GM12878 (cell line): ENCODE data around the gene TOLLIP. TPM values are rescaled to one million over a fixed set of nuclear protein-coding genes. Genes with fewer than 3 reads are reported as not detected.

Experiments
- ATAC-seq: fragments of 200-7000 bp; cut with Tn5 transposase; 3 replicates; pipeline ENCODE4 v1.9.1; 2020; ENCODE audit warnings: mild to moderate bottlenecking, moderate library complexity
- BruUV-seq: library from RNA; stranded (reverse); fragments of 400-500 nt; replicated peaks from 2 replicates; lab custom pipeline; 2021; lab: Mats Ljungman, UMichigan
- CTCF ChIA-PET: fragments of 300-600 bp; sonication (Branson Sonifier 250); formaldehyde crosslinking; extraction: SDS; loops from one replicate; lab custom pipeline; 2021; ENCODE audit warnings: inconsistent platforms; lab: Yijun Ruan, JAX
- POLR2A ChIA-PET: fragments of 350-600 bp; formaldehyde crosslinking; extraction: SDS; loops from one replicate; lab custom pipeline; 2021; ENCODE audit warnings: inconsistent platforms; lab: Charles Lee
- RAD21 ChIA-PET: fragments of 300-600 bp; sonication (Branson Sonifier 250); formaldehyde crosslinking; loops from one replicate; lab custom pipeline; 2023; ENCODE audit warnings: antibody characterized with exemption; ENCODE audit not compliant: unreplicated experiment; lab: Charles Lee
- SMC1A ChIA-PET: fragments of 300-600 bp; sonication (Branson Sonifier 250); formaldehyde crosslinking; loops from one replicate; lab custom pipeline; 2023; ENCODE audit not compliant: unreplicated experiment, uncharacterized antibody; lab: Charles Lee
- DNase-seq: peaks from one replicate; pipeline ENCODE4 v3.0.0-alpha.2; 2011; ENCODE audit warnings: low read depth, low spot score
- FAIRE-seq: peaks from 3 replicates; lab custom pipeline; 2011; peaks lifted over from hg19 to GRCh38; lab: Jason Lieb, UNC
- H2AFZ ChIP-seq: 2 replicates; pipeline ENCODE4 v1.6.0; 2011; ENCODE audit warnings: low read depth, low read length, control low read depth; ENCODE audit not compliant: control insufficient read depth
- H3K27ac ChIP-seq: 2 replicates; pipeline ENCODE4 v1.5.1; 2011; ENCODE audit warnings: control low read depth; ENCODE audit not compliant: control insufficient read depth, insufficient read depth
- H3K27me3 ChIP-seq, 2 experiments: replicated peaks in 1 of 2; 2 replicates each; pipeline versions ENCODE4 v1.6.0 to v1.6.1; 2011; ENCODE audit warnings: low read length in 1 of 2; ENCODE audit not compliant: control insufficient read depth in 2 of 2, insufficient read depth in 2 of 2
- H3K36me3 ChIP-seq, 2 experiments: 2 replicates each; pipeline ENCODE4 v1.5.1; 2011; ENCODE audit warnings: low read length in 1 of 2; ENCODE audit not compliant: control insufficient read depth in 2 of 2, insufficient read depth in 2 of 2
- H3K4me1 ChIP-seq: 2 replicates; pipeline ENCODE4 v1.6.1; 2011; ENCODE audit warnings: mild to moderate bottlenecking, low read length, moderate library complexity, mixed read lengths; ENCODE audit not compliant: control insufficient read depth, insufficient read depth
- H3K4me2 ChIP-seq: 2 replicates; pipeline ENCODE4 v1.6.0; 2011; ENCODE audit warnings: control low read depth; ENCODE audit not compliant: control insufficient read depth, insufficient read depth
- H3K4me3 ChIP-seq: fragments of 200-600 bp; sonication (generic); 2 replicates; pipeline ENCODE4 v1.5.1; 2016
- H3K79me2 ChIP-seq: 2 replicates; pipeline ENCODE4 v1.6.0; 2011; ENCODE audit warnings: low read length; ENCODE audit not compliant: control insufficient read depth, insufficient read depth
- H3K9ac ChIP-seq: 2 replicates; pipeline ENCODE4 v1.8.0; 2011; ENCODE audit warnings: low read length, control low read depth, mixed read lengths; ENCODE audit not compliant: control insufficient read depth, insufficient read depth
- H3K9me3 ChIP-seq: replicated peaks from 3 replicates; pipeline ENCODE4 v1.5.1; 2011; ENCODE audit warnings: mild to moderate bottlenecking, low read length; ENCODE audit not compliant: control insufficient read depth, insufficient read depth
- H4K20me1 ChIP-seq: 2 replicates; pipeline ENCODE4 v1.6.0; 2011; ENCODE audit not compliant: control insufficient read depth, insufficient read depth
- CBFB ChIP-seq: IDR thresholded peaks from 2 replicates; pipeline ENCODE4 v1.6.1; 2016; ENCODE audit warnings: antibody characterized with exemption, low read depth
- HDAC2 ChIP-seq: fragments of 200-600 bp; sonication (generic); IDR thresholded peaks from 2 replicates; pipeline ENCODE4 v1.6.1; 2017
- TCF12 ChIP-seq: IDR thresholded peaks from 2 replicates; pipeline ENCODE4 v1.6.1; 2011; ENCODE audit warnings: low read depth, mild to moderate bottlenecking, low read length
- TCF7 ChIP-seq: IDR thresholded peaks from 2 replicates; pipeline ENCODE4 v1.6.1; 2014; ENCODE audit warnings: antibody characterized with exemption, borderline replicate concordance
- WGBS: methylation state at CpG from one replicate; pipeline ENCODE4 v1.1.6; 2016; ENCODE audit warnings: low lambda C conversion rate; ENCODE audit not compliant: insufficient replicate concordance, insufficient coverage; ENCODE audit errors: missing lambda C conversion rate; 5-methylcytosine and 5-hydroxymethylcytosine counted together
- in situ Hi-C: fragments of 300-500 bp; cut with MboI; formaldehyde crosslinking; loops from 9 replicates; pipeline ENCODE4 v1.14.3; 2018; ENCODE audit warnings: mixed read lengths
- intact Hi-C: fragments of 100-400 bp; cut with micrococcal nuclease; formaldehyde crosslinking; loops from one replicate; pipeline ENCODE4 v1.14.2; 2022; ENCODE audit not compliant: unreplicated experiment
- polyA plus RNA-seq, 11 experiments: library from polyadenylated mRNA; depleted of rRNA in 4 of 11; unstranded in 6 of 11; stranded (reverse) in 5 of 11; fragments of >200 nt; fragmentation: Nextera tagmentation in 4 of 11; fragmentation: Illumina TruSeq in 1 of 11; extraction: Ambion mirVana in 4 of 11; extraction: Trizol in 1 of 11; gene quantifications; 1 replicate in 1 of 11; 2 replicates in 10 of 11; pipeline versions ENCODE4 v1.2.1 to v1.2.3, GENCODE V29; 2011 to 2016; ENCODE audit warnings: inconsistent platforms in 2 of 11, missing spikeins in 2 of 11, low read depth in 1 of 11
- total RNA-seq, 4 experiments: library from RNA; depleted of rRNA in 3 of 4; stranded (reverse); fragments of >200 nt in 3 of 4; fragmentation: Illumina TruSeq in 1 of 4; extraction: Trizol in 1 of 4; gene quantifications; 2 replicates each; pipeline versions ENCODE4 v1.2.1 to v1.2.3, GENCODE V29; 2013 to 2021
- TF ChIP-seq, protein P1 (sequence below): IDR thresholded peaks from 2 replicates; pipeline ENCODE4 v1.6.1; 2012; ENCODE audit warnings: improper control_type of control experiment, low read depth, low read length; ENCODE audit not compliant: insufficient replicate concordance
- TF ChIP-seq, protein P2 (sequence below): fragments of 450-650 bp; IDR thresholded peaks from 2 replicates; pipeline ENCODE4 v1.6.1; 2017; ENCODE audit warnings: mild to moderate bottlenecking, moderate library complexity
- TF ChIP-seq, protein P3 (sequence below): IDR thresholded peaks from 2 replicates; pipeline ENCODE4 v1.6.1; 2012; ENCODE audit warnings: low read depth, low read length, improper control_type of control experiment

The TOLLIP gene
- total and polyA plus RNA-seq, 10 of the 15 experiments (the other 5 are each of a cell fraction or from before 2014, with no cell fraction given) = 0.47 to 39.5 (median 21.6) TPM

DNA sequence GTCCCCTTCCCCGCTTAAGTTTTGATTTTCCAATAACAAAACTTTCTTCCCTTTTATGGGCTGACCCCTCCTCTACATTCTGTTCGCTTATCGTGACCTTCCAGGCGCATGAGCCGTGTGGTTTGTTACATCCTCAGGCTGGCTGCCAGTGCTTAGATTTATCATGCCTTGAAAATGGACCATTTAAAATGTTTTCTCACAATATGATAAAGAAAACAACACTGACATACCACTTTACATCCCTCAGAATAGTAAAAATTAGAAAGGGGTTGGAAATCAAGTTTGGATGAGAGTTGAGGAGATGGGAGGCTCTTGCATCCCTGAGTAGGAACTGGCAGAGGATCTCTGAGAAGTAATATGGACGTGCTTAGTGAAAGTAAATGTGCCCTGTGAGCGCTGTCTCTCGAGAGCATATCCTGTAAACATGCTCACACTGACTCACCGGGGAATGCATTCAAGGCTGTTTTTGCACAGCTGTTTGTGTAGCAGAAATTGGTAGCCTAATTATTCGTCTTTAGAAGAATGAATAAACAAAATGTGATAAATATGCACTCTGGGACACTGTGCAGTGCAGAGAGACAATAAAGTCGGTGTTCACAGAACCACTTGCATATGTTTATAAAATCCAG lies 17.1 kb upstream of the TOLLIP start:
- DNase-seq = no peak

More for the DNA sequence above, 17.1 kb upstream of the TOLLIP start:
- Histone ChIP-seq H3K4me1 (no peaks in the 10 kb centered on the region), H3K27ac (no peak overlapping the region), H3K27me3 (no peaks in the 10 kb centered on the region), H3K79me2 (no peaks in the 10 kb centered on the region), H3K4me2 (no peak overlapping the region), H3K9ac (no peak overlapping the region), H3K4me3 (no peak overlapping the region), H4K20me1 (no peaks in the 10 kb centered on the region), H3K36me3 (no peaks in the 10 kb centered on the region), H3K9me3 (peaks cover 4% of the 10 kb centered on the region), H2AFZ (no peak overlapping the region)
- RAD21 ChIA-PET = no interaction called here
- no TSS peak for BruUV-seq
- ATAC-seq (no peak), FAIRE-seq (no peak)
- intact Hi-C loops = no loop called here
- in situ Hi-C loops = no loop called here
- POLR2A ChIA-PET = no interaction called here
- WGBS = 57% methylated on average over 11 of the region's 11 CpGs
- TF ChIP-seq CBFB (no peak), HDAC2 (no peak), TCF12 (no peak), TCF7 (no peak)
- TF ChIP-seq, protein P1, sequence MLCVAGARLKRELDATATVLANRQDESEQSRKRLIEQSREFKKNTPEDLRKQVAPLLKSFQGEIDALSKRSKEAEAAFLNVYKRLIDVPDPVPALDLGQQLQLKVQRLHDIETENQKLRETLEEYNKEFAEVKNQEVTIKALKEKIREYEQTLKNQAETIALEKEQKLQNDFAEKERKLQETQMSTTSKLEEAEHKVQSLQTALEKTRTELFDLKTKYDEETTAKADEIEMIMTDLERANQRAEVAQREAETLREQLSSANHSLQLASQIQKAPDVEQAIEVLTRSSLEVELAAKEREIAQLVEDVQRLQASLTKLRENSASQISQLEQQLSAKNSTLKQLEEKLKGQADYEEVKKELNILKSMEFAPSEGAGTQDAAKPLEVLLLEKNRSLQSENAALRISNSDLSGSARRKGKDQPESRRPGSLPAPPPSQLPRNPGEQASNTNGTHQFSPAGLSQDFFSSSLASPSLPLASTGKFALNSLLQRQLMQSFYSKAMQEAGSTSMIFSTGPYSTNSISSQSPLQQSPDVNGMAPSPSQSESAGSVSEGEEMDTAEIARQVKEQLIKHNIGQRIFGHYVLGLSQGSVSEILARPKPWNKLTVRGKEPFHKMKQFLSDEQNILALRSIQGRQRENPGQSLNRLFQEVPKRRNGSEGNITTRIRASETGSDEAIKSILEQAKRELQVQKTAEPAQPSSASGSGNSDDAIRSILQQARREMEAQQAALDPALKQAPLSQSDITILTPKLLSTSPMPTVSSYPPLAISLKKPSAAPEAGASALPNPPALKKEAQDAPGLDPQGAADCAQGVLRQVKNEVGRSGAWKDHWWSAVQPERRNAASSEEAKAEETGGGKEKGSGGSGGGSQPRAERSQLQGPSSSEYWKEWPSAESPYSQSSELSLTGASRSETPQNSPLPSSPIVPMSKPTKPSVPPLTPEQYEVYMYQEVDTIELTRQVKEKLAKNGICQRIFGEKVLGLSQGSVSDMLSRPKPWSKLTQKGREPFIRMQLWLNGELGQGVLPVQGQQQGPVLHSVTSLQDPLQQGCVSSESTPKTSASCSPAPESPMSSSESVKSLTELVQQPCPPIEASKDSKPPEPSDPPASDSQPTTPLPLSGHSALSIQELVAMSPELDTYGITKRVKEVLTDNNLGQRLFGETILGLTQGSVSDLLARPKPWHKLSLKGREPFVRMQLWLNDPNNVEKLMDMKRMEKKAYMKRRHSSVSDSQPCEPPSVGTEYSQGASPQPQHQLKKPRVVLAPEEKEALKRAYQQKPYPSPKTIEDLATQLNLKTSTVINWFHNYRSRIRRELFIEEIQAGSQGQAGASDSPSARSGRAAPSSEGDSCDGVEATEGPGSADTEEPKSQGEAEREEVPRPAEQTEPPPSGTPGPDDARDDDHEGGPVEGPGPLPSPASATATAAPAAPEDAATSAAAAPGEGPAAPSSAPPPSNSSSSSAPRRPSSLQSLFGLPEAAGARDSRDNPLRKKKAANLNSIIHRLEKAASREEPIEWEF = no peak
- TF ChIP-seq, protein P2, sequence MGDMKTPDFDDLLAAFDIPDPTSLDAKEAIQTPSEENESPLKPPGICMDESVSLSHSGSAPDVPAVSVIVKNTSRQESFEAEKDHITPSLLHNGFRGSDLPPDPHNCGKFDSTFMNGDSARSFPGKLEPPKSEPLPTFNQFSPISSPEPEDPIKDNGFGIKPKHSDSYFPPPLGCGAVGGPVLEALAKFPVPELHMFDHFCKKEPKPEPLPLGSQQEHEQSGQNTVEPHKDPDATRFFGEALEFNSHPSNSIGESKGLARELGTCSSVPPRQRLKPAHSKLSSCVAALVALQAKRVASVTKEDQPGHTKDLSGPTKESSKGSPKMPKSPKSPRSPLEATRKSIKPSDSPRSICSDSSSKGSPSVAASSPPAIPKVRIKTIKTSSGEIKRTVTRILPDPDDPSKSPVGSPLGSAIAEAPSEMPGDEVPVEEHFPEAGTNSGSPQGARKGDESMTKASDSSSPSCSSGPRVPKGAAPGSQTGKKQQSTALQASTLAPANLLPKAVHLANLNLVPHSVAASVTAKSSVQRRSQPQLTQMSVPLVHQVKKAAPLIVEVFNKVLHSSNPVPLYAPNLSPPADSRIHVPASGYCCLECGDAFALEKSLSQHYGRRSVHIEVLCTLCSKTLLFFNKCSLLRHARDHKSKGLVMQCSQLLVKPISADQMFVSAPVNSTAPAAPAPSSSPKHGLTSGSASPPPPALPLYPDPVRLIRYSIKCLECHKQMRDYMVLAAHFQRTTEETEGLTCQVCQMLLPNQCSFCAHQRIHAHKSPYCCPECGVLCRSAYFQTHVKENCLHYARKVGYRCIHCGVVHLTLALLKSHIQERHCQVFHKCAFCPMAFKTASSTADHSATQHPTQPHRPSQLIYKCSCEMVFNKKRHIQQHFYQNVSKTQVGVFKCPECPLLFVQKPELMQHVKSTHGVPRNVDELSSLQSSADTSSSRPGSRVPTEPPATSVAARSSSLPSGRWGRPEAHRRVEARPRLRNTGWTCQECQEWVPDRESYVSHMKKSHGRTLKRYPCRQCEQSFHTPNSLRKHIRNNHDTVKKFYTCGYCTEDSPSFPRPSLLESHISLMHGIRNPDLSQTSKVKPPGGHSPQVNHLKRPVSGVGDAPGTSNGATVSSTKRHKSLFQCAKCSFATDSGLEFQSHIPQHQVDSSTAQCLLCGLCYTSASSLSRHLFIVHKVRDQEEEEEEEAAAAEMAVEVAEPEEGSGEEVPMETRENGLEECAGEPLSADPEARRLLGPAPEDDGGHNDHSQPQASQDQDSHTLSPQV = no peak
- TF ChIP-seq, protein P3, sequence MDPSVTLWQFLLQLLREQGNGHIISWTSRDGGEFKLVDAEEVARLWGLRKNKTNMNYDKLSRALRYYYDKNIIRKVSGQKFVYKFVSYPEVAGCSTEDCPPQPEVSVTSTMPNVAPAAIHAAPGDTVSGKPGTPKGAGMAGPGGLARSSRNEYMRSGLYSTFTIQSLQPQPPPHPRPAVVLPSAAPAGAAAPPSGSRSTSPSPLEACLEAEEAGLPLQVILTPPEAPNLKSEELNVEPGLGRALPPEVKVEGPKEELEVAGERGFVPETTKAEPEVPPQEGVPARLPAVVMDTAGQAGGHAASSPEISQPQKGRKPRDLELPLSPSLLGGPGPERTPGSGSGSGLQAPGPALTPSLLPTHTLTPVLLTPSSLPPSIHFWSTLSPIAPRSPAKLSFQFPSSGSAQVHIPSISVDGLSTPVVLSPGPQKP = no peak
- CTCF ChIA-PET = interaction anchor here (1.6 kb wide), 1 partner anchor 15 kb away, joined by 5 read pairs; no protein-coding TSS in a partner anchor
- SMC1A ChIA-PET = no interaction called here
